ENCODE data around the gene VPS36. TPM values are rescaled to one million over a fixed set of nuclear protein-coding genes. Genes with fewer than 3 reads are reported as not detected.

Gene VPS36
- total RNA-seq, 1 donor from 2014 or later, result 45.0 TPM

- no peak overlapping the region for H3K27ac ChIP-seq
- H3K4me1 ChIP-seq, result peaks cover 10% of the 10 kb centered on the region
- peaks cover 5% of the 10 kb centered on the region for H3K36me3 ChIP-seq
- no peak for DNase-seq
- TF ChIP-seq CTCF (IDR thresholded peaks at IDR 0.05), result no peak
- H3K9me3 ChIP-seq, result no peaks in the 10 kb centered on the region
- intact Hi-C loops (cut with DNase I), result no loop called here
- H3K4me3 ChIP-seq, result no peak overlapping the region
- no peaks in the 10 kb centered on the region for H3K27me3 ChIP-seq (ENCODE audit: low read depth)
- ATAC-seq, result no peak
These were observed 78.6 kb downstream of the VPS36 start for GRCh38 chr13:52371736-52372247.

DNA sequence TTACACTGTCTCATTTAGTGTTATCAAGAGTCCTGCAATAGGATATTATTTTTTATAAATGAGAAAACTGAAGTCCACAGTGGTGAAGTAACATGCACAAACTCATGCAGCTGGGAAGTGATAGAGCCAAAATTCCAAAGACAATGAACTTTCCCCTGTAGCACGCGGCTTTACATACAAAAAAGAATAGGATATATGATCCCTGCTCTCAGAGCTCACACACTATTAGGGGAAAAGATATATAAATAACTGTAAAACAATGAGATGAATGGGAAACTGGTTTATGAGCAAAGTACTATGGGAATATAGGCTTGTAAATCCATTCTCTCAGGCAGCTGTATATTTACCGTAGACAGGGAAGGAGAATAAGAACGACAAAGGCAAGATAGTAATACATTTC is 84.1 kb downstream of the VPS36 start:
- no peak for TF ChIP-seq CTCF (IDR thresholded peaks at IDR 0.05)
- Histone ChIP-seq H3K4me3 (no peak overlapping the region), H3K27me3 (ENCODE audit: low read depth) (no peaks in the 10 kb centered on the region), H3K27ac (no peak overlapping the region), H3K9me3 (no peaks in the 10 kb centered on the region), H3K36me3 (no peaks in the 10 kb centered on the region), H3K4me1 (no peaks in the 10 kb centered on the region)
- ATAC-seq (no peak), DNase-seq (no peak)
- intact Hi-C loops (cut with DNase I), result no loop called here

Other genes with a start within 250 kb of the VPS36 start
- 14.9 TPM for gene THSD1, start 44.5 kb downstream of the VPS36 start, total RNA-seq
- gene CKAP2, start 4.8 kb upstream of the VPS36 start, total RNA-seq, result 10.4 TPM
- gene HNRNPA1L2, start 191.8 kb upstream of the VPS36 start, total RNA-seq, result 5.7 TPM
- 42.3 TPM for gene SUGT1, start 202.2 kb upstream of the VPS36 start, total RNA-seq